Nephron progenitor cell (in vitro differentiated cells): ENCODE results near the gene LAMC3.

ENCODE experiments used
- DNase-seq: peaks from one replicate; pipeline ENCODE4 v3.0.0; 2021
- H3K27ac Mint-ChIP-seq: 2 replicates; pipeline ENCODE4 v1.8.0; 2021; ENCODE audit warnings: mild to moderate bottlenecking, moderate library complexity, mixed read lengths
- H3K27me3 Mint-ChIP-seq: 2 replicates; pipeline ENCODE4 v1.8.0; 2021; ENCODE audit warnings: mild to moderate bottlenecking, low read depth, mixed read lengths; ENCODE audit not compliant: poor library complexity
- H3K36me3 Mint-ChIP-seq: 2 replicates; pipeline ENCODE4 v1.8.0; 2021; ENCODE audit warnings: low read depth, mixed read lengths
- H3K4me1 Mint-ChIP-seq: 2 replicates; pipeline ENCODE4 v1.8.0; 2021; ENCODE audit warnings: mixed read lengths
- H3K4me3 Mint-ChIP-seq: 2 replicates; pipeline ENCODE4 v1.8.0; 2021; ENCODE audit warnings: mild to moderate bottlenecking, moderate library complexity, mixed read lengths
- H3K9me3 Mint-ChIP-seq: 2 replicates; pipeline ENCODE4 v1.8.0; 2021; ENCODE audit warnings: mild to moderate bottlenecking, moderate library complexity, mixed read lengths
- TF ChIP-seq, protein P1 (sequence below): fragments of 200-600 bp; sonication (generic); IDR thresholded peaks from 2 replicates; pipeline ENCODE4 v1.5.0; 2021; ENCODE audit warnings: antibody characterized with exemption

LAMC3 gene

GRCh38 chr9:131028931-131029573, 20.1 kb downstream of the LAMC3 start:
- H3K4me1 Mint-ChIP-seq: peaks cover 11% of the 10 kb centered on the region
- TF ChIP-seq, protein P1, sequence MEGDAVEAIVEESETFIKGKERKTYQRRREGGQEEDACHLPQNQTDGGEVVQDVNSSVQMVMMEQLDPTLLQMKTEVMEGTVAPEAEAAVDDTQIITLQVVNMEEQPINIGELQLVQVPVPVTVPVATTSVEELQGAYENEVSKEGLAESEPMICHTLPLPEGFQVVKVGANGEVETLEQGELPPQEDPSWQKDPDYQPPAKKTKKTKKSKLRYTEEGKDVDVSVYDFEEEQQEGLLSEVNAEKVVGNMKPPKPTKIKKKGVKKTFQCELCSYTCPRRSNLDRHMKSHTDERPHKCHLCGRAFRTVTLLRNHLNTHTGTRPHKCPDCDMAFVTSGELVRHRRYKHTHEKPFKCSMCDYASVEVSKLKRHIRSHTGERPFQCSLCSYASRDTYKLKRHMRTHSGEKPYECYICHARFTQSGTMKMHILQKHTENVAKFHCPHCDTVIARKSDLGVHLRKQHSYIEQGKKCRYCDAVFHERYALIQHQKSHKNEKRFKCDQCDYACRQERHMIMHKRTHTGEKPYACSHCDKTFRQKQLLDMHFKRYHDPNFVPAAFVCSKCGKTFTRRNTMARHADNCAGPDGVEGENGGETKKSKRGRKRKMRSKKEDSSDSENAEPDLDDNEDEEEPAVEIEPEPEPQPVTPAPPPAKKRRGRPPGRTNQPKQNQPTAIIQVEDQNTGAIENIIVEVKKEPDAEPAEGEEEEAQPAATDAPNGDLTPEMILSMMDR: no peak
- H3K36me3 Mint-ChIP-seq: no peaks in the 10 kb centered on the region
- no peaks in the 10 kb centered on the region for H3K9me3 Mint-ChIP-seq
- H3K27me3 Mint-ChIP-seq: peaks cover 18% of the 10 kb centered on the region
- H3K27ac Mint-ChIP-seq: no peak overlapping the region
- no peak for DNase-seq
- no peak overlapping the region for H3K4me3 Mint-ChIP-seq

GRCh38 chr9:131029574-131029952, 20.6 kb downstream of the LAMC3 start:
- TF ChIP-seq, protein P1: no peak
- no peaks in the 10 kb centered on the region for H3K36me3 Mint-ChIP-seq
- peaks cover 11% of the 10 kb centered on the region for H3K4me1 Mint-ChIP-seq
- peaks cover 17% of the 10 kb centered on the region for H3K27me3 Mint-ChIP-seq
- no peak for DNase-seq
- no peaks in the 10 kb centered on the region for H3K9me3 Mint-ChIP-seq
- H3K27ac Mint-ChIP-seq: no peak overlapping the region
- H3K4me3 Mint-ChIP-seq: no peak overlapping the region

DNA sequence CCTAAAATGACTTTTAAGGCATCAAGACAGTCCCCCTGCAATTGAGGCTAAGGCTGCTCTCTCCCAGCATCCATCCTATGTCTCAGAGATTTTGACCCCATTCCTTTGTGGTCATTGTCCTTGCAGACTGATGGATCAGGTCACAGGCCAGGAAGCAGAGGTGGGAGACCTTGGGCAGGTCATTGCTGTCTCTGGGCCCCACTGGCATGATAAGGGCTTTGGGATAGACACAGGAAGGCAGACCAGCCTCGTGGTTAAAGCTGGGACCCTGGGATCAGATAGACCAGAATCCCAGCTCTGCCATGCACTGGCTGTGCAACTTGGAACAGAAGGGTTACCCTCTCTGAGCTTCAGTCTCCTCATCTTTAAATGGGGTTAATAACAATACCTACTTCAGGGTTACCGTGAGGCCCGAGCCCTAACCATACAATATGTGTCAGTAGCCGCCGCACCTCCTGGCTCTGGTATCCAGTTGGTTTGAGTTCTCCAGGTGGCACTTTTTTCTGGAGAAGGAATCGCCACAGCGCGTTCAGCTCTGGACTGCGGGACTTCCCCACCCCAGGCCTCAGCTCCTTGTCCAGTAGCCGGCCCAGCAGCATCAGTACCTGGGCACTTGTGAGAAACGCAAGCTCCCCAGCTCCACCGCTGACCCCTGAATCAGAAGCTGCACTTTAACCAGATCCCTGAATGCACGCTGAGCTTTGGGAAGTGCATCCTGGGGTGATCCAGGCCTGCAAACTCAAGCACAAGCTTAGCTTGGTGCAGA, 21.4 kb downstream of the LAMC3 start:
- Mint-ChIP-seq H3K27me3 (peaks cover 8% of the 10 kb centered on the region), H3K9me3 (no peaks in the 10 kb centered on the region), H3K27ac (no peak overlapping the region), H3K36me3 (no peaks in the 10 kb centered on the region), H3K4me3 (no peak overlapping the region), H3K4me1 (peaks cover 11% of the 10 kb centered on the region)
- no peak for DNase-seq
- TF ChIP-seq, protein P1: no peak

DNA sequence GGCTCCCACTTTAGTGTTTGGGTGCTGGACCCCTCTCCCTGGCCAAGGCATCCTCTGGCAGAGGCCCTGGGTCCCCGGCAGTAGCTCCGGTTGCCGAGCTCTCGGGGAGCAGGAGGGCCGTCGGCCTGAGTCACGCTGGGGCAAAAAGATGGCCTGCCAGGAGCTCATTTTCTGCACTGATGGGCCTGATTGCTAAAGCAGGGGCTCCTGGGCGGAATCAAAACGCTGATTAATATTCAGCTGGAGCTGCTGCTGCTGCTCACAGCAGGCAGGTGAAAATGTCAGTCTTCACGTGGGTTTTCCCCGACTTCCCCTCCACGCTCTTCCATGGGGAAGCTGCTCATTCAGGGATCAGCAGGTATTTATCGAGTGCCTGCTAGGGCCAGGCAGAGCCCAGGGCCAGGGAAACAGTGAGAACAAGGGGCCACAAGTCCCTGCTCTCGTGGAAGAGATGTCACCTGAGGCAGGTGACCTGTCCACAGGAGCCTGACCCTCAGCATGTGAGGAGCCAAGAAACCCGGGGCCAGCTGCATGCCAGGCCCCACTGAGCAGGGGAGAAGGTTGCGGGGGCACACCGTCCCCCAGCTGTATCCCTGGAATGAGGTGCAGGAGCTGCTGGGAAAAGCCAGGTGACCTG, 22.1 kb downstream of the LAMC3 start:
- Mint-ChIP-seq H3K36me3 (no peaks in the 10 kb centered on the region), H3K27me3 (peaks cover 4% of the 10 kb centered on the region)

DNA sequence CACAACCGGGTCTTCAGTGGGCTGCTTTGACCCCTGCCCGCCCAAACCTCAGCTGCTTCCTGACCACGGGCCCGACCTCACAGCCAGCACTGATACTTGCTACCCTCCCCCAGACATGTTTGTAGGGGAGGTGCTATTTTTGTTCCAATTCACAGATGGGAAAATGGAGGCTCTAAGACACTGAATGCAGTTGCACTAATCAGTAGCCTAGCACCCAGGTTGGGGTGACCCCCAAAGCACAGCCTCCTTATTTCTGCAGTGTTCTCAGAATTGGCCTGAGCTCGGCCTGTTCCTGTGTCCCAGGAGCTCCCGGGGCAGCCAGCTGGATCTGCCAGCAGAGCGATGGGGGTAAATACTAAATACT, 22.6 kb downstream of the LAMC3 start:
- H3K27ac Mint-ChIP-seq: no peak overlapping the region
- H3K36me3 Mint-ChIP-seq: no peaks in the 10 kb centered on the region
- no peaks in the 10 kb centered on the region for H3K9me3 Mint-ChIP-seq
- no peak for DNase-seq
- H3K4me3 Mint-ChIP-seq: no peak overlapping the region
- H3K27me3 Mint-ChIP-seq: peaks cover 4% of the 10 kb centered on the region
- TF ChIP-seq, protein P1: no peak
- peaks cover 11% of the 10 kb centered on the region for H3K4me1 Mint-ChIP-seq

More for the DNA sequence above, 22.1 kb downstream of the LAMC3 start:
- TF ChIP-seq, protein P1: no peak
- Mint-ChIP-seq H3K27ac (no peak overlapping the region), H3K9me3 (no peaks in the 10 kb centered on the region), H3K4me3 (no peak overlapping the region), H3K4me1 (peaks cover 11% of the 10 kb centered on the region)
- DNase-seq: no peak
